GM10248 (cell line): ENCODE data around the gene HEXD.
"Not testable (repeated sequence)": the region's sequence is repeated elsewhere in the genome, so short reads cannot be mapped to it uniquely, and the experiment has no call there.

Experiments used
- CTCF ChIA-PET: fragments of 300-600 bp; sonication (Branson Sonifier 250); formaldehyde crosslinking; extraction: SDS; loops from one replicate; lab custom pipeline; 2021; ENCODE audit warnings: antibody characterized with exemption; lab: Yijun Ruan, JAX
- POLR2A ChIA-PET: fragments of 350-650 bp; sonication (Branson Sonifier 250); formaldehyde crosslinking; extraction: SDS; loops from one replicate; lab custom pipeline; 2020; ENCODE audit warnings: antibody characterized with exemption; lab: Yijun Ruan, JAX
- DNase-seq: peaks from one replicate; pipeline ENCODE4 v3.0.0; 2012; ENCODE audit errors: extremely low spot score
- CTCF ChIP-seq: IDR thresholded peaks from 2 replicates; pipeline ENCODE4 v1.5.1; 2012; ENCODE audit warnings: mild to moderate bottlenecking, low read depth; ENCODE audit errors: extremely low read depth, missing control alignments, control extremely low read depth

Gene HEXD

DNA sequence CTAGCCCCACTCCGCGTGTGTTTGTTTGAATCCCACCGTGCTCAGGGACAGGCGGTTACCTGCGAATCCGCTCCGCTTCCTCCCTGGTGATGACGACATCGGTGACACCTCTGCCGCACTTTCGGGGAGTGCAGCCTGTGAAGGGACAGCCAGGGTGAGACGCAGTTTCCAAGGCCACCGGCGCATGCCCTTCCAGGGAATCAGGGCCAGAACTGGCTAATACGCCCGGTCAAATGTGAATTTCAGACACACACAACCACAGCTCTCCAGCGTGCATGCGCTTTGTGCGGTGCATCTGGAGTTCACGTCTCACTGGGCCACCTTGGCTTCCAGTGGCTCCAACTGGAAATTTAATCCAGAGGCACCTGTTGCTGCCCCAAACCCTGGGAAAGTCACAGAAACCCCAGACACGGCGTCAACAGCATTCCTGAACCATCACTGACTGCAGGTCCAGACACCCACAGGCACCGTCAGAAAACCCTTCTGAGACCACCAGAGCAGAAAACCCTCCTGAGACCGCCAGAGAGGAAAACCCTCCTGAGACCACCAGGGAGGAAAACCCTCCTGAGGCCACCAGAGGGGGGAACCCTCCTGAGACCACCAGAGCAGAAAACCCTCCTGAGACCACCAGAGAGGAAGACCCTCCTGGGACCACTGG is 6.6 kb upstream of the HEXD start:
- ChIA-PET CTCF (interaction anchor here (1.0 to 3.8 kb wide), 5 partner anchors 16 to 370 kb away, joined by 3 to 19 read pairs (median 8); no protein-coding TSS in a partner anchor), POLR2A (interaction anchor here (0.6 kb wide), 1 partner anchor 10 kb away, joined by 3 read pairs; no protein-coding TSS in a partner anchor)
- no peak for DNase-seq
- TF ChIP-seq CTCF, result no peak

DNA sequence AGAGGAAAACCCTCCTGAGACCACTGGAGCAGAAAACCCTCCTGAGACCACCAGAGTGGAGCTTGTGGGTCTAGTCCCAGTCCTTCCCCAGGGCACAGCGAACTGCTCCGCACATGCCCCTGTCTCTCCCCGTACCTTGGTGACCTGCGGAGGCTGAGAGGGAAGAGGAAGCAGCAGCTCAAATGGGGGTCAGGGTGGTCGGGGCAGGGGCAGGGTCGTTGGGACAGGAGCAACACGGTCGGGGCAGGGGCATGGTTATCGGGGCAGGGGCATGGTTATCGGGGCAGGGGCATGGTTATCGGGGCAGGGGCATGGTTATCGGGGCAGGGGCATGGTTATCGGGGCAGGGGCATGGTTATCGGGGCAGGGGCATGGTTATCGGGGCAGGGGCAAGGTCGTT is 6.1 kb upstream of the HEXD start:
- ChIA-PET POLR2A (interaction anchor here (0.6 kb wide), 1 partner anchor 10 kb away, joined by 3 read pairs; no protein-coding TSS in a partner anchor), CTCF (interaction anchor here (2.1 to 3.8 kb wide), 2 partner anchors 59 to 62 kb away, joined by 8 to 19 read pairs; no protein-coding TSS in a partner anchor)
- not testable (repeated sequence) for DNase-seq

GRCh38 chr17:82412535-82413520 is 5.3 kb upstream of the HEXD start:
- TF ChIP-seq CTCF, result no peak
- DNase-seq, result no peak
- ChIA-PET POLR2A (no interaction called here), CTCF (interaction anchor here (0.8 to 3.8 kb wide), 5 partner anchors 7 to 207 kb away, joined by 3 to 19 read pairs (median 4); no protein-coding TSS in a partner anchor)

- CTCF ChIA-PET, result interaction anchor here (1.2 to 3.8 kb wide), 3 partner anchors 9 to 64 kb away, joined by 3 to 19 read pairs (median 6); no protein-coding TSS in a partner anchor
- TF ChIP-seq CTCF, result peak; percentile 65
- POLR2A ChIA-PET, result interaction anchor here (0.5 kb wide), 1 partner anchor 799 kb away, joined by 3 read pairs; no protein-coding TSS in a partner anchor
- peak; percentile 79 for DNase-seq
Measured at GRCh38 chr17:82414548-82415281, 3.4 kb upstream of the HEXD start.

- POLR2A ChIA-PET, result interaction anchor here (0.5 kb wide), 1 partner anchor 799 kb away, joined by 3 read pairs; no protein-coding TSS in a partner anchor
- CTCF ChIA-PET, result interaction anchor here (3.8 kb wide), 1 partner anchor 65 kb away, joined by 19 read pairs; no protein-coding TSS in a partner anchor
Measured at GRCh38 chr17:82415336-82415735, 2.8 kb upstream of the HEXD start.

More at GRCh38 chr17:82415336-82415735, 2.8 kb upstream of the HEXD start:
- TF ChIP-seq CTCF, result no peak
- DNase-seq, result no peak
